ENCODE data around the gene CD3G.
"Not testable (repeated sequence)": the region's sequence is repeated elsewhere in the genome, so short reads cannot be mapped to it uniquely, and the experiment has no call there.

CD3G gene

GRCh38 chr11:118379497-118379896 lies 35.4 kb downstream of the CD3G start:
- peaks cover 81% of the 10 kb centered on the region for H3K36me3 ChIP-seq (ENCODE audit: control insufficient read depth, insufficient read depth, low read length)
- H3K9me3 ChIP-seq (ENCODE audit: control insufficient read depth, low read length), result no peaks in the 10 kb centered on the region
- no peak overlapping the region for H3K27ac ChIP-seq (ENCODE audit: low read depth, low read length, severe bottlenecking)
- no peak overlapping the region for H3K4me3 ChIP-seq (ENCODE audit: extremely low read depth, insufficient read depth, low read length, poor library complexity, severe bottlenecking)
- 85 to 95% methylated on average over 3 of the region's 4 CpGs for WGBS, 2 experiments (ENCODE audit: insufficient coverage in 2 of 2)
- H3K4me1 ChIP-seq (ENCODE audit: control insufficient read depth, insufficient read depth, low read length, poor library complexity, severe bottlenecking), result no peaks in the 10 kb centered on the region

DNA sequence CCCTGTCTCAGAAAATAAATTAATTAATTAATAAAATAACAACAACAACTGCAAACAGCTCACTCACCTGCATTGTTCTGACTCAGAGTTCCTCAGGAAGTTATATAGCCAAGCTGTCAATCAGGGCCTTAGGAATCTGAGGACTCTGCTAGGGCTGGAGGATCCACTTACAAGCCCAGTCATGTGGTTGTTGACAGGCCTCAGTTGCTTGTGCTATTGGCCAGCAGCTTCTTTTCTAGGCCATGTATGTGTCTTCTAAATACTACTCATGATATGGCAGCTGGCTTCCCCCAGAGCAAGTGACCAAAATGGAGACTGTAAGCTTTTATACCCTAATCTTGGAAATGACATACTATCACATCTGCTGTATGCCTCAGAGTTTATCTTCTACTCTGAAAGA lies 36.4 kb downstream of the CD3G start:
- Histone ChIP-seq H3K4me3 (ENCODE audit: extremely low read depth, insufficient read depth, low read length, poor library complexity, severe bottlenecking) (no peak overlapping the region), H3K27ac (ENCODE audit: low read depth, low read length, severe bottlenecking) (no peak overlapping the region), H3K36me3 (ENCODE audit: control insufficient read depth, insufficient read depth, low read length) (peaks cover 81% of the 10 kb centered on the region), H3K4me1 (ENCODE audit: control insufficient read depth, insufficient read depth, low read length, poor library complexity, severe bottlenecking) (no peaks in the 10 kb centered on the region), H3K9me3 (ENCODE audit: control insufficient read depth, low read length) (no peaks in the 10 kb centered on the region)

GRCh38 chr11:118382954-118383353 lies 38.8 kb downstream of the CD3G start:
- Histone ChIP-seq H3K4me1 (ENCODE audit: control insufficient read depth, insufficient read depth, low read length, poor library complexity, severe bottlenecking) (no peaks in the 10 kb centered on the region), H3K27ac (ENCODE audit: low read depth, low read length, severe bottlenecking) (no peak overlapping the region), H3K36me3 (ENCODE audit: control insufficient read depth, insufficient read depth, low read length) (peaks cover 83% of the 10 kb centered on the region), H3K4me3 (ENCODE audit: extremely low read depth, insufficient read depth, low read length, poor library complexity, severe bottlenecking) (no peak overlapping the region), H3K9me3 (ENCODE audit: control insufficient read depth, low read length) (no peaks in the 10 kb centered on the region)
- 87% methylated on average over 3 of the region's 3 CpGs; no CpG with 5 or more reads in 1 of the 2 experiments for WGBS, 2 experiments (ENCODE audit: insufficient coverage in 2 of 2)

GRCh38 chr11:118383657-118384056 lies 39.5 kb downstream of the CD3G start:
- no peak overlapping the region for H3K27ac ChIP-seq (ENCODE audit: low read depth, low read length, severe bottlenecking)
- WGBS, 2 experiments (ENCODE audit: insufficient coverage in 2 of 2), result 100% methylated on average over 1 of the region's 3 CpGs; no CpG with 5 or more reads in 1 of the 2 experiments
- H3K36me3 ChIP-seq (ENCODE audit: control insufficient read depth, insufficient read depth, low read length), result peaks cover 81% of the 10 kb centered on the region
- no peaks in the 10 kb centered on the region for H3K9me3 ChIP-seq (ENCODE audit: control insufficient read depth, low read length)
- H3K4me1 ChIP-seq (ENCODE audit: control insufficient read depth, insufficient read depth, low read length, poor library complexity, severe bottlenecking), result no peaks in the 10 kb centered on the region
- H3K4me3 ChIP-seq (ENCODE audit: extremely low read depth, insufficient read depth, low read length, poor library complexity, severe bottlenecking), result no peak overlapping the region

- 100% methylated on average over 1 to 3 of the region's 6 CpGs for WGBS, 2 experiments (ENCODE audit: insufficient coverage in 2 of 2)
- H3K4me3 ChIP-seq (ENCODE audit: extremely low read depth, insufficient read depth, low read length, poor library complexity, severe bottlenecking), result no peak overlapping the region
- H3K27ac ChIP-seq (ENCODE audit: low read depth, low read length, severe bottlenecking), result no peak overlapping the region
- no peaks in the 10 kb centered on the region for H3K9me3 ChIP-seq (ENCODE audit: control insufficient read depth, low read length)
- H3K36me3 ChIP-seq (ENCODE audit: control insufficient read depth, insufficient read depth, low read length), result peaks cover 60% of the 10 kb centered on the region
- no peaks in the 10 kb centered on the region for H3K4me1 ChIP-seq (ENCODE audit: control insufficient read depth, insufficient read depth, low read length, poor library complexity, severe bottlenecking)
Measured at GRCh38 chr11:118396097-118396501, 52.0 kb downstream of the CD3G start.

- no peaks in the 10 kb centered on the region for H3K4me1 ChIP-seq (ENCODE audit: control insufficient read depth, insufficient read depth, low read length, poor library complexity, severe bottlenecking)
- H3K4me3 ChIP-seq (ENCODE audit: extremely low read depth, insufficient read depth, low read length, poor library complexity, severe bottlenecking), result no peak overlapping the region
- H3K36me3 ChIP-seq (ENCODE audit: control insufficient read depth, insufficient read depth, low read length), result peaks cover 54% of the 10 kb centered on the region
Measured at GRCh38 chr11:118397448-118397847, 53.3 kb downstream of the CD3G start.

GRCh38 chr11:118398791-118399559 lies 54.8 kb downstream of the CD3G start:
- Histone ChIP-seq H3K4me1 (ENCODE audit: control insufficient read depth, insufficient read depth, low read length, poor library complexity, severe bottlenecking) (peaks cover 4% of the 10 kb centered on the region), H3K4me3 (ENCODE audit: extremely low read depth, insufficient read depth, low read length, poor library complexity, severe bottlenecking) (no peak overlapping the region), H3K9me3 (ENCODE audit: control insufficient read depth, low read length) (no peaks in the 10 kb centered on the region), H3K27ac (ENCODE audit: low read depth, low read length, severe bottlenecking) (peak overlapping the region; percentile 50), H3K36me3 (ENCODE audit: control insufficient read depth, insufficient read depth, low read length) (peaks cover 39% of the 10 kb centered on the region)
- 91 to 95% methylated on average over 1 to 2 of the region's 3 CpGs for WGBS, 2 experiments (ENCODE audit: insufficient coverage in 2 of 2)

More at GRCh38 chr11:118397448-118397847, 53.3 kb downstream of the CD3G start:
- no peak overlapping the region for H3K27ac ChIP-seq (ENCODE audit: low read depth, low read length, severe bottlenecking)
- H3K9me3 ChIP-seq (ENCODE audit: control insufficient read depth, low read length), result no peaks in the 10 kb centered on the region

GRCh38 chr11:118401151-118401879 lies 57.2 kb downstream of the CD3G start, which contains the start of gene ATP5MG:
Gene ATP5MG, plus strand, starts transcription at chr11:118401606. Its CDS starts 60 bp downstream, at chr11:118401666.
- WGBS, 2 experiments (ENCODE audit: insufficient coverage in 2 of 2), result 0 to 1% methylated on average over 44 to 50 of the region's 51 CpGs
- H3K9me3 ChIP-seq (ENCODE audit: control insufficient read depth, low read length), result no peaks in the 10 kb centered on the region
- H3K27ac ChIP-seq (ENCODE audit: low read depth, low read length, severe bottlenecking), result peak within 1 kb of the TSS; percentile 94

DNA sequence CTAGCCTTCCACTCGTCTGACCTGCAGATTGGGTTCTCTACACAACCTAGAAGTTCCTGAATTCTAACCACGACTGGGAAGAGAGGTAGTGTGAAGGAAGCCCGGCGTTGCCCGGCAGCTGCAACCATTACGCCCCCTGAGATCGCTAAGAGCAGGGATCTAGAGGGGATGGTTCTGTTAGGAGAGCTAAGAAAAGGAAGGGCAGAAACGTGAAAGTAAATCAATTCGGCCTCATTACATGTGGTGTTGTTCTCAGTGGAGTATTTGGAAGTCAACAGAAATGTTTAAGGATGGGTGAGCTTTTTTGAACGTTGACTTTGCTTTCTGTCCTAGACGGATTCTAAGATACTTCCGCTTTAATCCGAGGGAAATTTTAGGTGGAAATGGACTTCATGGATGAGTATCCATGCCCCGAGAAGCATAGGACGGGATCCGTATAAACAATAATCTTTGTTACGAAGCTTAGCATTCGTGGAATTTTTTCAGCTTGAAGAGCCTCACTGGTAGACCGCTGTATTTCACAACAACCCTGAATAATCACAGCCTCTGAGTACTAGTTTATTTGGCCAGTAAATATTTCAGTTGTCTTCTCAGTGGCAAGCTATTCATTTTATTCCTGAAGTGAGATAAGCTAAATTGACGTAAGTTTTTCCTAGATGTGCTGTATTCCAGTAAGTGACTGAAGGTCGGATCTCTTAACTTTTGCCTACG lies 57.9 kb downstream of the CD3G start:
- peaks cover 4% of the 10 kb centered on the region for H3K4me1 ChIP-seq (ENCODE audit: control insufficient read depth, insufficient read depth, low read length, poor library complexity, severe bottlenecking)
- H3K36me3 ChIP-seq (ENCODE audit: control insufficient read depth, insufficient read depth, low read length), result peaks cover 39% of the 10 kb centered on the region
- peak overlapping the region; percentile 88 for H3K4me3 ChIP-seq (ENCODE audit: extremely low read depth, insufficient read depth, low read length, poor library complexity, severe bottlenecking)
- peak overlapping the region; percentile 94 for H3K27ac ChIP-seq (ENCODE audit: low read depth, low read length, severe bottlenecking)
- no peaks in the 10 kb centered on the region for H3K9me3 ChIP-seq (ENCODE audit: control insufficient read depth, low read length)
- 7 to 12% methylated on average over 17 to 19 of the region's 22 CpGs for WGBS, 2 experiments (ENCODE audit: insufficient coverage in 2 of 2)

More at GRCh38 chr11:118401151-118401879, 57.2 kb downstream of the CD3G start, which contains the start of gene ATP5MG:
- peak within 1 kb of the TSS; percentile 88 for H3K4me3 ChIP-seq (ENCODE audit: extremely low read depth, insufficient read depth, low read length, poor library complexity, severe bottlenecking)
- peaks cover 38% of the 10 kb centered on the region for H3K36me3 ChIP-seq (ENCODE audit: control insufficient read depth, insufficient read depth, low read length)
- H3K4me1 ChIP-seq (ENCODE audit: control insufficient read depth, insufficient read depth, low read length, poor library complexity, severe bottlenecking), result peaks cover 4% of the 10 kb centered on the region

- not testable (repeated sequence) for H3K4me1 ChIP-seq (ENCODE audit: control insufficient read depth, insufficient read depth, low read length, poor library complexity, severe bottlenecking); H3K9me3 ChIP-seq (ENCODE audit: control insufficient read depth, low read length); H3K27ac ChIP-seq (ENCODE audit: low read depth, low read length, severe bottlenecking)
- peak overlapping the region; percentile 88 for H3K4me3 ChIP-seq (ENCODE audit: extremely low read depth, insufficient read depth, low read length, poor library complexity, severe bottlenecking)
- WGBS, 2 experiments (ENCODE audit: insufficient coverage in 2 of 2), result 88 to 93% methylated on average over 7 of the region's 7 CpGs
- H3K36me3 ChIP-seq (ENCODE audit: control insufficient read depth, insufficient read depth, low read length), result peaks cover 40% of the 10 kb centered on the region
Measured at GRCh38 chr11:118402594-118402993, 58.5 kb downstream of the CD3G start.

Data from mesodermal cell (in vitro differentiated cells).